PC-9 (cell line): ENCODE measurements around the gene TRIM7.

Experiments
- CTCF ChIP-seq: fragments of 200-600 bp; sonication (generic); conservative IDR thresholded peaks from 2 replicates; pipeline ENCODE4 v1.6.1; 2017; ENCODE audit warnings: mixed run types, antibody characterized with exemption, mild to moderate bottlenecking, moderate library complexity
- EZH2 ChIP-seq: fragments of 200-600 bp; sonication (generic); IDR thresholded peaks from 2 replicates; pipeline ENCODE4 v1.8.0; 2017; ENCODE audit warnings: antibody characterized with exemption, low read depth

- no peak for TF ChIP-seq CTCF
- no peak for TF ChIP-seq EZH2
Measured at GRCh38 chr5:181231432-181231831, 26.4 kb upstream of the TRIM7 start.
